Heart right ventricle (tissue), 16 donors: ENCODE data around the gene NXN. TPM values are rescaled to one million over a fixed set of nuclear protein-coding genes. Genes with fewer than 3 reads are reported as not detected.
"Not testable (repeated sequence)": the region's sequence is repeated elsewhere in the genome, so short reads cannot be mapped to it uniquely, and the experiment has no call there.

Experiments
- ATAC-seq, 8 donors: fragments of 200-7000 bp; cut with Tn5 transposase; one replicate each; pipeline ENCODE4 v1.9.1; 2020; ENCODE audit warnings: mild to moderate bottlenecking in 8 of 8, moderate library complexity in 8 of 8, moderate number of reproducible peaks in 1 of 8
- DNase-seq, 2 donors: peaks; one replicate each; pipeline ENCODE4 v3.0.0-alpha.2; 2020
- H3K27ac ChIP-seq, 10 donors: fragments of 200-600 bp; sonication (generic) in 2 of 10; one replicate each; pipeline versions ENCODE4 v1.5.0 to v1.8.0; 2020 to 2022; ENCODE audit warnings: mild to moderate bottlenecking in 3 of 10
- H3K27me3 ChIP-seq, 7 donors: fragments of 200-600 bp; one replicate each; pipeline ENCODE4 v1.8.0; 2021 to 2022; ENCODE audit warnings: mild to moderate bottlenecking in 2 of 7
- H3K36me3 ChIP-seq, 9 donors: fragments of 200-600 bp; sonication (generic) in 1 of 9; one replicate each; pipeline versions ENCODE4 v1.5.0 to v1.8.0; 2020 to 2022; ENCODE audit warnings: mild to moderate bottlenecking in 2 of 9
- H3K4me1 ChIP-seq, 9 donors: fragments of 200-600 bp; sonication (generic) in 1 of 9; one replicate each; pipeline versions ENCODE4 v1.5.0 to v1.8.0; 2020 to 2022; ENCODE audit warnings: mild to moderate bottlenecking in 4 of 9
- H3K4me3 ChIP-seq, 10 donors: fragments of 200-600 bp; sonication (generic) in 2 of 10; one replicate each; pipeline versions ENCODE4 v1.5.0 to v1.8.0; 2020 to 2022; ENCODE audit warnings: mild to moderate bottlenecking in 7 of 10, moderate library complexity in 2 of 10
- H3K9me3 ChIP-seq, 11 donors: fragments of 200-600 bp in 10 of 11; sonication (generic) in 2 of 11; one replicate each; pipeline versions ENCODE4 v1.5.0 to v1.8.0; 2013 to 2022; ENCODE audit warnings: mild to moderate bottlenecking in 2 of 11, control low read depth in 1 of 11, moderate library complexity in 1 of 11
- WGBS, 2 donors: extraction: QIAGEN DNeasy Blood & Tissue Kit; methylation state at CpG; one replicate each; pipeline ENCODE4 v1.1.7; 2013; ENCODE audit warnings: inconsistent platforms in 1 of 2; 5-methylcytosine and 5-hydroxymethylcytosine counted together
- intact Hi-C, 10 donors: fragments of 100-400 bp; cut with DNase I; formaldehyde crosslinking; loops; one replicate each; pipeline versions ENCODE4 v1.11.1 to v1.14.2; 2022
- polyA plus RNA-seq, 2 donors: library from polyadenylated mRNA; stranded (reverse); fragments of 200-250 nt; gene quantifications; one replicate each; pipeline ENCODE4 v1.2.3, GENCODE V29; 2013
- total RNA-seq, 10 donors: library from RNA; stranded (reverse); fragmentation: NEBNext Ultra II Directional in 3 of 10; extraction: Animal tissue kit (Norgen Biotek cat#: 25700) in 3 of 10; gene quantifications; one replicate each; pipeline versions ENCODE4 v1.2.1 to v1.2.4, GENCODE V29; 2021 to 2023
- TF ChIP-seq, protein P1 (sequence below), 9 donors: fragments of 200-600 bp; sonication (generic) in 2 of 9; IDR thresholded peaks; one replicate each; pipeline versions ENCODE4 v1.5.0 to v1.8.0; 2021 to 2022; ENCODE audit warnings: antibody characterized with exemption in 9 of 9, mild to moderate bottlenecking in 5 of 9, moderate library complexity in 1 of 9
- donor health status: Arrhythmogenic right ventricular cardiomyopathy.
- donor health status: ischemic (EF 13 %, LVEDD 7.1; RV severe dilation, severe dysfunction).
- donor health status: healthy with polysubstance abuse.
- donor health status: DM: no; HTN: yes; CAD: no.
- donor health status: DM: no; HTN: no; CAD: no.
- donor health status: ischemic (EF 25% LVEDD 6.9; RV normal size, moderate dysfunction).
- donor health status: ischemic (EF 25% LVEDD 5.7; RV mildly dilated, moderate dysfunction).
- donor health status: healthy.
- donor health status: DM: yes; HTN: yes; CAD: no.
- donor health status: Ischemic cardiomyopathy.
- donor health status: ischemic (EF 35%, LVEDD 5.7; RV mildly dilated, moderate dysfunction).
- donor health status: nonischemic (EF 11% LVEDD 7.7; RV severe dilation, severe dysfunction).
- donor health status: DM: yes; HTN: yes; CAD: no.
- donor health status: PGD.
- donor health status: ischemic (EF 29% LVEDD 5.4; RV normal size, mild dysfunction).
- donor health status: nonischemic (EF 23%, LVEDD 6.1; RV moderate dilation, normal function).

NXN gene
- total and polyA plus RNA-seq, 12 donors = 9.9 to 24.4 (median 15.9) TPM

- peak in 1 of 2 donors; percentile 65 for DNase-seq
- H3K4me3 ChIP-seq = no peak overlapping the region
Measured at GRCh38 chr17:859061-859823, 120.3 kb downstream of the NXN start.

DNA sequence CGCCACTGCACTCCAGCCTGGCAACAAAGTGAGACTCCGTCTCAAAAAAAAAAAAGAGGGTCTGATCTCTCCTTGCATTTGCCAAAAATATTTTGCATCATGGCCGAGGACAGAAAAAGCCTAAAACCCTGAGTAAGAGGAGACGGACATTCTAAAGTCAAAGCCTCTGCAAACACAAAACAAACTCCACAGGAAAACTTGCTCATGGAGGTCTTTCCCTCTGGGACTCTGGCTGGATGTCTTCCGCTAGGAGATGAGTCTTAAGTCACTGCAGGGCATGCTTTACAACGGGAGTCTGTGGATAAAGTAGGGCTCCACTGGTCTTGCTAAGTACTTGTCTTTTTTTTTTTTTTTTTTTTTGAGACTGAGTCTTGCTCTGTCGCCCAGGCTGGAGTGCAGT is 123.4 kb downstream of the NXN start:
- H3K4me3 ChIP-seq = no peak overlapping the region
- intact Hi-C loops = no loop called here
- no peak for ATAC-seq
- H3K9me3 ChIP-seq = no peaks in the 10 kb centered on the region
- no peak for DNase-seq
- peak overlapping the region in 3 of 10 donors; percentile 14 to 31 (median 30) for H3K27ac ChIP-seq
- H3K27me3 ChIP-seq = no peaks in the 10 kb centered on the region
- 75 to 79% methylated on average over 6 to 7 of the region's 7 CpGs for WGBS, 2 donors
- no peaks in the 10 kb centered on the region for H3K36me3 ChIP-seq
- TF ChIP-seq, protein P1, sequence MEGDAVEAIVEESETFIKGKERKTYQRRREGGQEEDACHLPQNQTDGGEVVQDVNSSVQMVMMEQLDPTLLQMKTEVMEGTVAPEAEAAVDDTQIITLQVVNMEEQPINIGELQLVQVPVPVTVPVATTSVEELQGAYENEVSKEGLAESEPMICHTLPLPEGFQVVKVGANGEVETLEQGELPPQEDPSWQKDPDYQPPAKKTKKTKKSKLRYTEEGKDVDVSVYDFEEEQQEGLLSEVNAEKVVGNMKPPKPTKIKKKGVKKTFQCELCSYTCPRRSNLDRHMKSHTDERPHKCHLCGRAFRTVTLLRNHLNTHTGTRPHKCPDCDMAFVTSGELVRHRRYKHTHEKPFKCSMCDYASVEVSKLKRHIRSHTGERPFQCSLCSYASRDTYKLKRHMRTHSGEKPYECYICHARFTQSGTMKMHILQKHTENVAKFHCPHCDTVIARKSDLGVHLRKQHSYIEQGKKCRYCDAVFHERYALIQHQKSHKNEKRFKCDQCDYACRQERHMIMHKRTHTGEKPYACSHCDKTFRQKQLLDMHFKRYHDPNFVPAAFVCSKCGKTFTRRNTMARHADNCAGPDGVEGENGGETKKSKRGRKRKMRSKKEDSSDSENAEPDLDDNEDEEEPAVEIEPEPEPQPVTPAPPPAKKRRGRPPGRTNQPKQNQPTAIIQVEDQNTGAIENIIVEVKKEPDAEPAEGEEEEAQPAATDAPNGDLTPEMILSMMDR (IDR thresholded peaks at IDR 0.05) = no peak
- peaks cover 3 to 42% (median 23%) of the 10 kb centered on the region in 9 donors for H3K4me1 ChIP-seq

More at GRCh38 chr17:859061-859823, 120.3 kb downstream of the NXN start:
- intact Hi-C loops = no loop called here
- TF ChIP-seq, protein P1 (IDR thresholded peaks at IDR 0.05) = no peak
- H3K36me3 ChIP-seq = peaks cover 0 to 14% (median 0%) of the 10 kb centered on the region in 9 donors
- H3K4me1 ChIP-seq = peaks cover 0 to 34% (median 14%) of the 10 kb centered on the region in 9 donors
- H3K9me3 ChIP-seq = no peaks in the 10 kb centered on the region
- ATAC-seq = peak in 7 of 8 donors; percentile 47 to 68 (median 56)
- H3K27me3 ChIP-seq = no peaks in the 10 kb centered on the region
- peak overlapping the region; percentile 23 to 82 (median 76) for H3K27ac ChIP-seq
- WGBS, 2 donors = 48 to 58% methylated on average over 20 of the region's 20 CpGs

- intact Hi-C loops = no loop called here
- TF ChIP-seq, protein P1 (IDR thresholded peaks at IDR 0.05) = no peak
- no peaks in the 10 kb centered on the region for H3K9me3 ChIP-seq
- no peak for DNase-seq
- H3K36me3 ChIP-seq = no peaks in the 10 kb centered on the region
- H3K27me3 ChIP-seq = no peaks in the 10 kb centered on the region
- WGBS, 2 donors = 80 to 82% methylated on average over 5 of the region's 5 CpGs
- peak overlapping the region in 3 of 10 donors; percentile 14 to 31 (median 30) for H3K27ac ChIP-seq
- H3K4me3 ChIP-seq = no peak overlapping the region
- ATAC-seq = no peak
- peaks cover 3 to 45% (median 27%) of the 10 kb centered on the region in 9 donors for H3K4me1 ChIP-seq
Measured at GRCh38 chr17:855569-855968, 124.0 kb downstream of the NXN start.

DNA sequence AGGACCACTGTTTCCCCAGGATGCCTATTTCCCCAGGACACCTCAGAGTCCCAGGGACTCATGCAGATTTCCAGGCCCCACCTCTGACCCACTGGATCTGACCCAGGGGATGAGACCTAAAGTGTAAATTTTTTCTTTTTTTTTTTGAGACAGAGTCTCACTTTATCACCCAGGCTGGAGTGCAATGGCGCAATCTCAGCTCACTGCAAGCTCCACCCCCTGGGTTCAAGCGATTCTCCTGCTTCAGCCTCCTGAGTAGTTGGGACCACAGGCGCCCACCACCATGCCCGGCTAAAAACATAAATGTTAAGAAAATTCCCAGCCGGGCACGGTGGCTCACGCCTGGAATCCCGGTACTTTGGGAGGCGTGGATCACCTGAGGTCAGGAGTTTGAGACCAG is 126.7 kb downstream of the NXN start:
- H3K36me3 ChIP-seq, H3K9me3 ChIP-seq, ATAC-seq, H3K4me3 ChIP-seq, DNase-seq, H3K27me3 ChIP-seq, intact Hi-C loops, H3K27ac ChIP-seq: not testable (repeated sequence)
- H3K4me1 ChIP-seq = peaks cover 4 to 52% (median 23%) of the 10 kb centered on the region in 9 donors
- WGBS, 2 donors = 98 to 99% methylated on average over 9 of the region's 9 CpGs

- Histone ChIP-seq H3K4me3 (no peak overlapping the region), H3K4me1 (peaks cover 4 to 57% (median 23%) of the 10 kb centered on the region in 9 donors), H3K27me3 (peaks cover 0 to 12% (median 0%) of the 10 kb centered on the region in 7 donors), H3K27ac (no peak overlapping the region), H3K9me3 (no peaks in the 10 kb centered on the region), H3K36me3 (no peaks in the 10 kb centered on the region)
- ATAC-seq (no peak), DNase-seq (no peak)
- intact Hi-C loops = no loop called here
- WGBS, 2 donors = 92 to 93% methylated on average over 10 of the region's 10 CpGs
- TF ChIP-seq, protein P1 (IDR thresholded peaks at IDR 0.05) = no peak
Measured at GRCh38 chr17:852349-852748, 127.2 kb downstream of the NXN start.
